A549 (cell line): ENCODE measurements around the gene ACKR2. TPM values are rescaled to one million over a fixed set of nuclear protein-coding genes. Genes with fewer than 3 reads are reported as not detected.

ENCODE experiments used
- ATAC-seq, 2 experiments: fragments of 200-7000 bp in 1 of 2; fragments of >200 bp in 1 of 2; cut with Nextera tagmentation in 1 of 2; cut with Tn5 transposase in 1 of 2; 3 replicates each; pipeline versions ENCODE4 v1.8.0 to v1.9.1; 2018 to 2020; ENCODE audit warnings: mild to moderate bottlenecking in 1 of 2, moderate library complexity in 1 of 2
- CTCF ChIA-PET: fragments of 300-600 bp; sonication (Branson Sonifier 250); formaldehyde crosslinking; extraction: SDS; loops from one replicate; lab custom pipeline; 2021; ENCODE audit warnings: antibody characterized with exemption, inconsistent platforms; lab: Yijun Ruan, JAX
- POLR2A ChIA-PET: fragments of 350-600 bp; formaldehyde crosslinking; extraction: SDS; loops from one replicate; lab custom pipeline; 2021; ENCODE audit warnings: antibody characterized with exemption, inconsistent platforms; lab: Yijun Ruan, JAX
- DNase-seq, 2 experiments: peaks; one replicate each; pipeline versions ENCODE4 v3.0.0 to v3.0.0-alpha.2; 2011 to 2016; ENCODE audit warnings: low read depth in 1 of 2, low spot score in 1 of 2
- FAIRE-seq: peaks from 2 replicates; lab custom pipeline; 2011; peaks lifted over from hg19 to GRCh38; lab: Jason Lieb, UNC
- H3K27ac ChIP-seq, 2 experiments: fragments of >200 bp; sonication (Bioruptor Twin); formaldehyde crosslinking; 3 replicates each; pipeline ENCODE4 v1.5.1; 2016 to 2017
- H3K4me1 ChIP-seq: fragments of >200 bp; sonication (Bioruptor Twin); formaldehyde crosslinking; 3 replicates; pipeline ENCODE4 v1.6.1; 2016
- H3K4me2 ChIP-seq: fragments of >200 bp; sonication (Bioruptor Twin); formaldehyde crosslinking; 3 replicates; pipeline ENCODE4 v1.6.1; 2016
- H3K4me3 ChIP-seq: fragments of >200 bp; sonication (Bioruptor Twin); formaldehyde crosslinking; 3 replicates; pipeline ENCODE4 v1.5.1; 2016
- H3K9me3 ChIP-seq: fragments of >200 bp; sonication (Bioruptor Twin); formaldehyde crosslinking; 3 replicates; pipeline ENCODE4 v1.6.1; 2016
- BCL3 ChIP-seq: fragments of >200 bp; sonication (Bioruptor Twin); formaldehyde crosslinking; IDR thresholded peaks from 3 replicates; pipeline ENCODE4 v1.6.1; 2016
- BHLHE40 ChIP-seq: IDR thresholded peaks from 2 replicates; pipeline ENCODE4 v1.6.1; 2012; ENCODE audit warnings: low read depth, low read length, inconsistent platforms
- CBX8 ChIP-seq: fragments of 200-600 bp; sonication (generic); IDR thresholded peaks from 2 replicates; pipeline ENCODE4 v1.6.1; 2016
- CEBPB ChIP-seq, 2 experiments: fragments of >200 bp in 1 of 2; sonication (Bioruptor Twin) in 1 of 2; formaldehyde crosslinking in 1 of 2; IDR thresholded peaks; 2 replicates each; pipeline ENCODE4 v1.6.1; 2012 to 2016
- CHD4 ChIP-seq: fragments of 200-600 bp; sonication (generic); IDR thresholded peaks from 2 replicates; pipeline ENCODE4 v1.6.1; 2016; ENCODE audit warnings: antibody characterized with exemption, mild to moderate bottlenecking, borderline replicate concordance
- HMGXB4 ChIP-seq: fragments of 250-450 bp; sonication (Bioruptor Pico); IDR thresholded peaks from 2 replicates; pipeline ENCODE4 v1.5.0; 2021; ENCODE audit warnings: mild to moderate bottlenecking, moderate library complexity, borderline replicate concordance
- POLR2A ChIP-seq: IDR thresholded peaks from 2 replicates; pipeline ENCODE4 v1.6.1; 2012; ENCODE audit warnings: mild to moderate bottlenecking, low read length
- POLR2AphosphoS2 ChIP-seq: conservative IDR thresholded peaks from 2 replicates; pipeline ENCODE4 v1.6.1; 2012; ENCODE audit warnings: low read length, improper control_type of control experiment, inconsistent platforms
- RAD21 ChIP-seq, 2 experiments: fragments of >200 bp in 1 of 2; sonication (Bioruptor Twin) in 1 of 2; formaldehyde crosslinking in 1 of 2; IDR thresholded peaks in 1 of 2; conservative IDR thresholded peaks in 1 of 2; 2 replicates in 1 of 2; 3 replicates in 1 of 2; pipeline ENCODE4 v1.6.1; 2012 to 2018; ENCODE audit warnings: inconsistent platforms in 1 of 2
- RCOR1 ChIP-seq: fragments of 150-350 bp; IDR thresholded peaks from 2 replicates; pipeline ENCODE4 v1.6.1; 2014; ENCODE audit warnings: antibody characterized with exemption, low read length, low read depth
- REST ChIP-seq: fragments of 200-600 bp; sonication (generic); IDR thresholded peaks from 2 replicates; pipeline ENCODE4 v1.6.1; 2016; ENCODE audit warnings: antibody characterized with exemption, mild to moderate bottlenecking, moderate library complexity
- USF2 ChIP-seq: fragments of 450-650 bp; IDR thresholded peaks from 2 replicates; pipeline ENCODE4 v1.6.1; 2014; ENCODE audit warnings: antibody characterized with exemption
- ZC3H11A ChIP-seq: fragments of 450-650 bp; IDR thresholded peaks from 2 replicates; pipeline ENCODE4 v1.6.1; 2014; ENCODE audit warnings: antibody characterized with exemption, mild to moderate bottlenecking
- WGBS: methylation state at CpG from one replicate; pipeline ENCODE4 v1.1.6; 2017; ENCODE audit errors: missing lambda C conversion rate; 5-methylcytosine and 5-hydroxymethylcytosine counted together
- polyA plus RNA-seq, 4 experiments: library from polyadenylated mRNA; depleted of rRNA in 3 of 4; stranded (reverse); fragments of >200 nt; fragmentation: RNase III in 1 of 4; extraction: RNeasy Plus Mini Kit Qiagen cat#74134 plus additional on column Dnase treatment in 1 of 4; gene quantifications; 2 replicates in 3 of 4; 3 replicates in 1 of 4; pipeline ENCODE4 v1.2.3, GENCODE V29; 2011 to 2017
- TF ChIP-seq, protein P1 (sequence below): fragments of 150-350 bp; IDR thresholded peaks from 2 replicates; pipeline ENCODE4 v1.6.1; 2014; ENCODE audit warnings: low read depth, mild to moderate bottlenecking, low read length

ACKR2 gene
- polyA plus RNA-seq, 2 of the 4 experiments (the other 2 are of a cell fraction) = 0.06 TPM; not detected in 1

DNA sequence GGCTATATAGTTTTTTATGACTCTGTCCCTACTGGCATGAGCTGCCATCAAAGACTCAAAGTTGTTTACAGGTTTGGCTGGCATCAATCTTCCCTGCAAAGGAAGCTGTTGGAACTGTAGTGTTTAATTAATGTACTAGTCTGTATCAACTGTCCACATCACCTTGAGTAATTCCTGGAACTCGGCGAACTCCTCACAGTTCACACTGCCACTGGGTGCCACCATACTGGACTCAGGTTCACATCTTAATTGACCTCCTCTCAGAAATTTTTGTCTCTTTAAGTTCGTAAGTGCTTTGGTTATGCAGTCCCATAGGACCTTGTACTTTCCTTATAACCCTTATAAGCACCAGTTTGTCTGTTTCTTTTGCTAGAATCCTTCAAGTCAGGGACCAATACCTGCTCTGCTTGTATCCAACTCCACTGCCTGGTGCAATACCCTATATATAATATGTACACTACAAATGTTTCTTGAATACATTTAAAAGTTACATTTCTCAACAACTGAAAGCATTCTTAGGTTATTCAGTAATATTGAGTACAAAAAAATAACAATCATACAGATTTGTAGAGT lies 8.1 kb upstream of the ACKR2 start:
- FAIRE-seq = no peak
- POLR2A ChIA-PET = no interaction called here
- no peak overlapping the region for H3K4me2 ChIP-seq

More for the DNA sequence above, 8.1 kb upstream of the ACKR2 start:
- CTCF ChIA-PET = interaction anchor here (1.1 to 1.7 kb wide), 3 partner anchors 16 to 39 kb away, joined by 5 to 7 read pairs (median 5); no protein-coding TSS in a partner anchor
- H3K27ac ChIP-seq = no peak overlapping the region
- DNase-seq = no peak
- H3K4me1 ChIP-seq = peaks cover 12% of the 10 kb centered on the region
- ATAC-seq = no peak
- H3K4me3 ChIP-seq = no peak overlapping the region
- H3K9me3 ChIP-seq = no peaks in the 10 kb centered on the region
- 95% methylated on average over 3 of the region's 3 CpGs for WGBS
- TF ChIP-seq BHLHE40 (no peak), POLR2AphosphoS2 (no peak), CHD4 (no peak), BCL3 (no peak), USF2 (no peak), HMGXB4 (CRISPR knock-in tag) (no peak), REST (no peak), POLR2A (no peak), CBX8 (no peak), RAD21 (conservative IDR thresholded peaks at IDR 0.05 in 1 of 2, IDR thresholded peaks at IDR 0.05 in 1 of 2) (no peak), CEBPB (IDR thresholded peaks at IDR 0.05) (no peak), ZC3H11A (no peak), RCOR1 (no peak)
- TF ChIP-seq, protein P1, sequence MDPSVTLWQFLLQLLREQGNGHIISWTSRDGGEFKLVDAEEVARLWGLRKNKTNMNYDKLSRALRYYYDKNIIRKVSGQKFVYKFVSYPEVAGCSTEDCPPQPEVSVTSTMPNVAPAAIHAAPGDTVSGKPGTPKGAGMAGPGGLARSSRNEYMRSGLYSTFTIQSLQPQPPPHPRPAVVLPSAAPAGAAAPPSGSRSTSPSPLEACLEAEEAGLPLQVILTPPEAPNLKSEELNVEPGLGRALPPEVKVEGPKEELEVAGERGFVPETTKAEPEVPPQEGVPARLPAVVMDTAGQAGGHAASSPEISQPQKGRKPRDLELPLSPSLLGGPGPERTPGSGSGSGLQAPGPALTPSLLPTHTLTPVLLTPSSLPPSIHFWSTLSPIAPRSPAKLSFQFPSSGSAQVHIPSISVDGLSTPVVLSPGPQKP = no peak
